Liver (tissue), 9 donors: Measurements from ENCODE around the gene FAM32A. TPM values are rescaled to one million over a fixed set of nuclear protein-coding genes. Genes with fewer than 3 reads are reported as not detected.

ENCODE experiments used
- DNase-seq: peaks from one replicate; pipeline ENCODE4 v3.0.0-alpha.2; 2017; ENCODE audit warnings: low spot score
- H3K27ac ChIP-seq, 2 donors: one replicate each; pipeline ENCODE4 v1.7.0; 2013; ENCODE audit warnings: inconsistent platforms in 2 of 2, low read length in 2 of 2, control low read depth in 1 of 2, low read depth in 1 of 2, mild to moderate bottlenecking in 1 of 2
- H3K27me3 ChIP-seq, 4 donors: one replicate each; pipeline versions ENCODE4 v1.6.1 to v1.7.0; 2013; ENCODE audit warnings: low read length in 3 of 4, inconsistent platforms in 1 of 4, mild to moderate bottlenecking in 1 of 4, moderate library complexity in 1 of 4; ENCODE audit not compliant: control insufficient read depth in 4 of 4, insufficient read depth in 4 of 4
- H3K36me3 ChIP-seq, 4 donors: one replicate each; pipeline versions ENCODE4 v1.6.1 to v1.7.0; 2013; ENCODE audit warnings: low read length in 3 of 4, mild to moderate bottlenecking in 3 of 4, low read depth in 1 of 4, moderate library complexity in 1 of 4; ENCODE audit not compliant: control insufficient read depth in 4 of 4, insufficient read depth in 3 of 4
- H3K4me1 ChIP-seq, 4 donors: one replicate each; pipeline versions ENCODE4 v1.6.1 to v1.7.0; 2013; ENCODE audit warnings: low read length in 3 of 4, mild to moderate bottlenecking in 3 of 4, moderate library complexity in 1 of 4; ENCODE audit not compliant: control insufficient read depth in 4 of 4, insufficient read depth in 4 of 4
- H3K4me3 ChIP-seq, 3 donors: one replicate each; pipeline versions ENCODE4 v1.6.1 to v1.7.0; 2013; ENCODE audit warnings: low read length in 3 of 3, control low read depth in 1 of 3, low read depth in 1 of 3, mild to moderate bottlenecking in 1 of 3
- H3K9ac ChIP-seq, 2 donors: one replicate each; pipeline ENCODE4 v1.7.0; 2013; ENCODE audit warnings: low read length in 2 of 2, mild to moderate bottlenecking in 2 of 2, moderate library complexity in 2 of 2, control low read depth in 1 of 2, low read depth in 1 of 2
- H3K9me3 ChIP-seq, 4 donors: one replicate each; pipeline versions ENCODE4 v1.6.1 to v1.7.0; 2013; ENCODE audit warnings: low read length in 3 of 4; ENCODE audit not compliant: control insufficient read depth in 4 of 4
- EGR1 ChIP-seq, 2 donors: IDR thresholded peaks; 2 replicates each; pipeline ENCODE4 v1.6.1; 2016 to 2018; ENCODE audit warnings: antibody characterized with exemption in 2 of 2, low read depth in 2 of 2
- FOXA1 ChIP-seq: IDR thresholded peaks from 2 replicates; pipeline ENCODE4 v1.6.1; 2016; ENCODE audit warnings: antibody characterized with exemption
- FOXA2 ChIP-seq: IDR thresholded peaks from 2 replicates; pipeline ENCODE4 v1.6.1; 2016; ENCODE audit warnings: antibody characterized with exemption
- HNF4A ChIP-seq, 2 donors: conservative IDR thresholded peaks; 2 replicates each; pipeline ENCODE4 v1.6.1; 2016; ENCODE audit warnings: antibody characterized with exemption in 2 of 2, mild to moderate bottlenecking in 2 of 2
- JUND ChIP-seq, 2 donors: IDR thresholded peaks; 2 replicates each; pipeline ENCODE4 v1.6.1; 2016; ENCODE audit warnings: antibody characterized with exemption in 2 of 2
- RXRA ChIP-seq, 2 donors: IDR thresholded peaks; 2 replicates each; pipeline ENCODE4 v1.6.1; 2017 to 2018; ENCODE audit warnings: antibody characterized with exemption in 2 of 2, mild to moderate bottlenecking in 1 of 2
- ZBTB33 ChIP-seq: IDR thresholded peaks from 2 replicates; pipeline ENCODE4 v1.6.1; 2016; ENCODE audit warnings: antibody characterized with exemption
- WGBS: extraction: QIAGEN DNeasy Blood & Tissue Kit; methylation state at CpG from one replicate; pipeline ENCODE4 v1.1.7; 2013; 5-methylcytosine and 5-hydroxymethylcytosine counted together
- polyA plus RNA-seq, 2 donors: library from polyadenylated mRNA; stranded (reverse) in 1 of 2; unstranded in 1 of 2; fragments of 200-250 nt in 1 of 2; fragments of >200 nt in 1 of 2; fragmentation: Nextera tagmentation in 1 of 2; extraction: Ambion mirVana in 1 of 2; gene quantifications; one replicate each; pipeline versions ENCODE4 v1.2.1 to v1.2.3, GENCODE V29; 2013 to 2015
- total RNA-seq, 2 donors: library from RNA; depleted of rRNA; stranded (reverse); fragments of >200 nt; gene quantifications; one replicate each; pipeline ENCODE4 v1.2.3, GENCODE V29; 2014
- TF ChIP-seq, protein P1 (sequence below): IDR thresholded peaks from 2 replicates; pipeline ENCODE4 v1.6.1; 2016; ENCODE audit warnings: antibody characterized with exemption, mild to moderate bottlenecking
- TF ChIP-seq, protein P2 (sequence below): IDR thresholded peaks from 2 replicates; pipeline ENCODE4 v1.6.1; 2016; ENCODE audit warnings: antibody characterized with exemption
- donor health status: healthy.
- donor health status: healthy.
- donor health status: healthy.
- donor health status: healthy.
- donor health status: healthy.

The FAM32A gene
- total and polyA plus RNA-seq, 4 donors, result 46.2 to 60.2 (median 52.4) TPM

- H3K9ac ChIP-seq, result no peak overlapping the region
- H3K4me3 ChIP-seq, result no peak overlapping the region
- no peak overlapping the region for H3K27ac ChIP-seq
- H3K27me3 ChIP-seq, result no peaks in the 10 kb centered on the region
- H3K36me3 ChIP-seq, result peaks cover 18 to 91% (median 51%) of the 10 kb centered on the region in 4 donors
- H3K9me3 ChIP-seq, result peaks cover 4 to 21% (median 10%) of the 10 kb centered on the region in 4 donors
- TF ChIP-seq EGR1 (IDR thresholded peaks at IDR 0.05; ENCODE audit: low read depth in 2 of 2), result no peak
- TF ChIP-seq, protein P1, sequence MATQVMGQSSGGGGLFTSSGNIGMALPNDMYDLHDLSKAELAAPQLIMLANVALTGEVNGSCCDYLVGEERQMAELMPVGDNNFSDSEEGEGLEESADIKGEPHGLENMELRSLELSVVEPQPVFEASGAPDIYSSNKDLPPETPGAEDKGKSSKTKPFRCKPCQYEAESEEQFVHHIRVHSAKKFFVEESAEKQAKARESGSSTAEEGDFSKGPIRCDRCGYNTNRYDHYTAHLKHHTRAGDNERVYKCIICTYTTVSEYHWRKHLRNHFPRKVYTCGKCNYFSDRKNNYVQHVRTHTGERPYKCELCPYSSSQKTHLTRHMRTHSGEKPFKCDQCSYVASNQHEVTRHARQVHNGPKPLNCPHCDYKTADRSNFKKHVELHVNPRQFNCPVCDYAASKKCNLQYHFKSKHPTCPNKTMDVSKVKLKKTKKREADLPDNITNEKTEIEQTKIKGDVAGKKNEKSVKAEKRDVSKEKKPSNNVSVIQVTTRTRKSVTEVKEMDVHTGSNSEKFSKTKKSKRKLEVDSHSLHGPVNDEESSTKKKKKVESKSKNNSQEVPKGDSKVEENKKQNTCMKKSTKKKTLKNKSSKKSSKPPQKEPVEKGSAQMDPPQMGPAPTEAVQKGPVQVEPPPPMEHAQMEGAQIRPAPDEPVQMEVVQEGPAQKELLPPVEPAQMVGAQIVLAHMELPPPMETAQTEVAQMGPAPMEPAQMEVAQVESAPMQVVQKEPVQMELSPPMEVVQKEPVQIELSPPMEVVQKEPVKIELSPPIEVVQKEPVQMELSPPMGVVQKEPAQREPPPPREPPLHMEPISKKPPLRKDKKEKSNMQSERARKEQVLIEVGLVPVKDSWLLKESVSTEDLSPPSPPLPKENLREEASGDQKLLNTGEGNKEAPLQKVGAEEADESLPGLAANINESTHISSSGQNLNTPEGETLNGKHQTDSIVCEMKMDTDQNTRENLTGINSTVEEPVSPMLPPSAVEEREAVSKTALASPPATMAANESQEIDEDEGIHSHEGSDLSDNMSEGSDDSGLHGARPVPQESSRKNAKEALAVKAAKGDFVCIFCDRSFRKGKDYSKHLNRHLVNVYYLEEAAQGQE, result no peak
- no peak for TF ChIP-seq ZBTB33
- TF ChIP-seq FOXA1, result no peak
- no peak for TF ChIP-seq JUND (IDR thresholded peaks at IDR 0.05)
- TF ChIP-seq, protein P2, sequence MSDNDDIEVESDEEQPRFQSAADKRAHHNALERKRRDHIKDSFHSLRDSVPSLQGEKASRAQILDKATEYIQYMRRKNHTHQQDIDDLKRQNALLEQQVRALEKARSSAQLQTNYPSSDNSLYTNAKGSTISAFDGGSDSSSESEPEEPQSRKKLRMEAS, result no peak
- no peak for TF ChIP-seq FOXA2
- WGBS, result 84% methylated on average over 15 of the region's 15 CpGs
- no peaks in the 10 kb centered on the region for H3K4me1 ChIP-seq
- DNase-seq, result no peak
These were observed 38.5 kb downstream of the FAM32A start for GRCh38 chr19:16223746-16224145.

DNA sequence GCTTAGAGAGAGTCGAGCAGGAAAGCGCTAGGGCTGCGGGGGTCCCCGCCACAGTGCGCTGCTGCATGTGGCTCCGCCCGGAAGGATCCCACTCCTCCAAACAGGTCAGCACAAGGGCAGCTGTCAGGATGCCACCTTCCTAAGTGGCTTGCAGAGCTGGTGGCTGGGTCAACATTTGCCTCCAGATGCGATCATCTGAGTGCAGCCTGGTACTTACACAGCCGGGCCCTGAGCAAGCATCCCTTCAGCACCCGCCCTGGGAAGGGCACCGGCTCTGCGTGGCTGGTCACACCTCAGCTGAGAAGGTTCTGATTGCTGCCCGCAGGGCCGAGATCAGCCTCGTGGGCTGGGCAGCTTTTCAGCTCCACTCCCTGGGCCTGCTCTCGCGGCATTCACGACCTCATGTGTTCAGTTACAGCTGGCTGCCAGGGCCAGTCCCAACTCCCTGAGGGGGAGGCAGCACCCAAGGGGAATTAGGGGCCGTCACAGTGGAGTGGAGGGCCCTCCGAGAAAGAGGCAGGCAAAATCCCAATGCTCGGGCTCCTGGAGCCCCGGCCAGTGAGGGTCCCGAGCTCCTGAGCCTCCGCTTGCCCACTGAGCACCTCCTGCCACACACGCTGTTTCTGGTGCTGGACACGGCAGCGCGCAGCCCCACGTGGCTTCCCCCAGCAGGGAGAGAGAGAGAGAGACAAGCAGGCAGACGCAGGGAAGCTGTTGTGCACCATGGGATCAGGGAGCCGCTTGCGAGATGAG lies 39.3 kb downstream of the FAM32A start:
- WGBS, result 94% methylated on average over 32 of the region's 32 CpGs
- peaks cover 4 to 21% (median 10%) of the 10 kb centered on the region in 4 donors for H3K9me3 ChIP-seq
- H3K9ac ChIP-seq, result no peak overlapping the region
- peaks cover 18 to 94% (median 57%) of the 10 kb centered on the region in 4 donors for H3K36me3 ChIP-seq
- no peaks in the 10 kb centered on the region for H3K4me1 ChIP-seq
- no peak for TF ChIP-seq RXRA (IDR thresholded peaks at IDR 0.05)
- no peak for TF ChIP-seq HNF4A (conservative IDR thresholded peaks at IDR 0.05)
- TF ChIP-seq, protein P2, result no peak
- TF ChIP-seq EGR1 (IDR thresholded peaks at IDR 0.05; ENCODE audit: low read depth in 2 of 2), result no peak
- H3K4me3 ChIP-seq, result no peak overlapping the region
- H3K27me3 ChIP-seq, result no peaks in the 10 kb centered on the region
- DNase-seq, result no peak
- H3K27ac ChIP-seq, result no peak overlapping the region
